ENCODE measurements around the gene CDH2. TPM values are rescaled to one million over a fixed set of nuclear protein-coding genes. Genes with fewer than 3 reads are reported as not detected.

The CDH2 gene
- total RNA-seq, 2 donors from 2014 or later, result 110 to 178 TPM

DNA sequence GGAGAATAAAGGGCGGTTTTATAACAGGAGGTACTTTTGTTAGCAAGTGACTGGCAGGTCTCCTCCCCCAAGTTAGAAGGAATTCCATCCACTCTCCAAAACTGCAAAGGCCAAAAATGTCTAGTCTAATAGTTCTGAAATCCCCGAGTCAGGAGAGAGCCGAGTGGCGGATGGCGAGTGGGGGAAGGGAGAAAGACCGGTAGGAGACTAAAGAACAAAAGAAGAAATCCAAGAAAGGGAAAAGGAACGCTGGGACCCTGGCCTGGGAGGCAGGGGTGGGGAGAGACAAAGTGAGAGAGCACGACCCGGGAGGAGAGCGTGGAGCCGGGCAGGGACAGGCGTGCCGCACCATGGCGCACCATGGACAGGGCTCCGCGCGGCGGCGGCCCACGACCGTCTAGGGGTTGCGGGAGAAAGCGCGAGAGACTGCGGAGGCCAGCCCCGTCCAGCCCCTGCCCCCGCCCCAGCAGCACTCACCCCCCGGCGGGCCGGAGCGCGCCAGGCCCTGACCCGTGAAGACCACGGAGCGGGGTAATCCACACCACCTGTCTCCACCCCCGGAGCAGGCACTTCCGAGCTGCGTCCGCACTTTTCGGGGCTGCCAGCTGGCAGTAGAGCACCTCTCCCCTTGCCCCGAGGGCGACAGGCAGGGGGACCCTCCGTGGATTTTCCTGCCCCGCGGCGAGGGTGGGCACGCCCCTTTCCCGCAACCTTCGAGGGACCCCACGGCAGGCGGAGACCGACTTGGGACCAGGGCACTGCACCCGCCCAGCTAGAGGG, 1.6 kb downstream of the CDH2 start:
- intact Hi-C loops (cut with DNase I), result loop anchor here (5.0 to 10.0 kb wide), 2 partner anchors 51 to 63 kb away; no protein-coding TSS in a partner anchor
- ATAC-seq, result peak; percentile 63 to 67
- peak; percentile 42 for DNase-seq

GRCh38 chr18:28174181-28174905, 2.6 kb downstream of the CDH2 start:
- no peak for ATAC-seq
- intact Hi-C loops (cut with DNase I), result loop anchor here in 1 of 2 donors (10.0 kb wide), 1 partner anchor 50 kb away; no protein-coding TSS in a partner anchor
- DNase-seq, result no peak

- no peak for DNase-seq
- ATAC-seq, result no peak
- intact Hi-C loops (cut with DNase I), result loop anchor here in 1 of 2 donors (10.0 kb wide), 1 partner anchor 47 kb away; no protein-coding TSS in a partner anchor
These were observed 5.1 kb downstream of the CDH2 start for GRCh38 chr18:28171837-28172236.

- ATAC-seq (no peak), DNase-seq (no peak)
- intact Hi-C loops (cut with DNase I), result no loop called here
These were observed 8.2 kb downstream of the CDH2 start for GRCh38 chr18:28168725-28169124.

- intact Hi-C loops (cut with DNase I), result no loop called here
- DNase-seq (no peak), ATAC-seq (no peak)
These were observed 9.0 kb downstream of the CDH2 start for GRCh38 chr18:28167835-28168349.

GRCh38 chr18:28164771-28165483, 12.0 kb downstream of the CDH2 start:
- intact Hi-C loops (cut with DNase I), result no loop called here
- no peak for DNase-seq
- ATAC-seq, result no peak

DNA sequence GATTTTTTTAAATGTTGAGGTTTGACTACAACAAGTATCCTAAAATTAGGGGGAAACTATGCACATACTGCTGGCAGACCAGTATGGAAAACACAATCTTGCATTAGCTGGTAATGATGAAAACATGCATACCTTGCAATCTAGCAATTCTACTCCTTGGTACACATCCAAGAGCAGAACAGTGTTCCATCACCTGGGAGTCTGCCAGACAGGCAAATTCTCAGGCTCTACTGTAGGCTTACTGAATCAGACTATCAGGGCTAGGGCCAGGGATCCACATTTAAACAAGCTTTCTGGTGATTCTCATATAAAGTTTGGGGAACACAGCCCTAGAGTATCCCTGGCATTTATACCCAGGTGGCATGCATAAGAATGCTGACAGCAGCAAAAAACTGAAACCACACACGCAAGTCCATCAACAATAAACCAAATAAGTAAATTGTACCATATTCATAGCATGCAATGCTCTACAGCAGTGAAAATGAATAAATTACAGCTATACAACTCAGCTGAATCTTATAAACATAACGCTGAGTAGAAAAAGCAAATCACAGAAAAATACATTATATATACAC, 13.6 kb downstream of the CDH2 start:
- DNase-seq (no peak), ATAC-seq (peak in 1 of 2 donors; percentile 72)
- intact Hi-C loops (cut with DNase I), result no loop called here

GRCh38 chr18:28161608-28162599, 15.0 kb downstream of the CDH2 start:
- intact Hi-C loops (cut with DNase I), result no loop called here
- DNase-seq (no peak), ATAC-seq (peak in 1 of 2 donors; percentile 49)

- intact Hi-C loops (cut with DNase I), result loop anchor here in 1 of 2 donors (10.0 kb wide), 1 partner anchor 144 kb away; no protein-coding TSS in a partner anchor
- ATAC-seq, result peak in 1 of 2 donors; percentile 24
- no peak for DNase-seq
These were observed 17.9 kb downstream of the CDH2 start for GRCh38 chr18:28159055-28159454.

DNA sequence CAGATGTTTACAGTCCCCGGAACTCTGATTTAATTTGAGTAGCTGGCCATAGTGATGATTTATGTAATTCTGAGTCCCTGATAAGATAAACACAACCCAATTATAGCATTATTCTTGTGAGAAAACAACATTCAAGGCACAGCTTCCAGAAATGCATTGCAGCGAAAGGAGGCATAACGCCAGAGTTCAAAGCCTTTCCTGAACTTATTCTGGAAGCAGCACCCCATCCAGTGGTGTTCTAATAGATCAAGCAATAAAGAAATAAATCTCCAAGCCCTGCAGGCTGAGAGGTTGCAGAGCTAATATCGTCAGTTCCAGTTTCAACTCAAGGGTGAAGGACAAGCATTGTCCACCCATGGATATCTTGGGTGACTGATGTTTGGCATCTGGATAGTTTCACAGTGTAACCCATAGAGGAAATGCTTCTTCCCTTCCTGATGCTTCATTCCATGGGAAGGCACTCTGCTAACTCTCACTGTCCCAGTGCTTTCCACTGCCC, 18.8 kb downstream of the CDH2 start:
- intact Hi-C loops (cut with DNase I), result loop anchor here in 1 of 2 donors (10.0 kb wide), 1 partner anchor 143 kb away; no protein-coding TSS in a partner anchor
- DNase-seq (no peak), ATAC-seq (peak; percentile 12 to 55)

DNA sequence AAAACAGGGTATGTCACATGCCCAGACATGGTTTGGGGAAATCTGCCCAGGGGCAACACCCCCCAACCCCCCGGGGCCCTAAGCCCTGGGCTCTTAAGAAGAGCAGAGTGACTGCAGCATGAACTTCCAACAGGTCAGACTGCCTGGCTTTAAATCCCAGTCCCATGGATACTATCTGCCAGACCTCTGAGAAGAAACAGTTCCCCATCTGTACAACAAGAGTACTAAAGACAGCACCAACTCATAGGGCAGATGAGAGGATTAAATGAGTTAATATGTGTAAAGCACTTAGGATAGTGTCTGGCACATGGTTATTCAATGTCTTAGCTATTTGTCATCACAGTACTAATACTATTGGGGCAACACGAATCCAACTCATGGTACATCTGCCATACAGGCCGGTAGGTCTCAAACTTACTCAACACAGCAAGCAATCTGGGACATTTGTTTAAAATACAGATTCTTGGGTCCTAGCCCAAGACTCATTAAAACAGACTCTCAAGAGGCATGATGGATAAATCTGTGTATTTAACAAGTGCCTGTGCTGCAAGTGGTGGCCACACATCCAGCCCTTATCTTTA, 23.4 kb downstream of the CDH2 start:
- intact Hi-C loops (cut with DNase I), result loop anchor here in 1 of 2 donors (10.0 kb wide), 1 partner anchor 139 kb away; no protein-coding TSS in a partner anchor
- DNase-seq, result no peak
- ATAC-seq, result peak in 1 of 2 donors; percentile 18

DNA sequence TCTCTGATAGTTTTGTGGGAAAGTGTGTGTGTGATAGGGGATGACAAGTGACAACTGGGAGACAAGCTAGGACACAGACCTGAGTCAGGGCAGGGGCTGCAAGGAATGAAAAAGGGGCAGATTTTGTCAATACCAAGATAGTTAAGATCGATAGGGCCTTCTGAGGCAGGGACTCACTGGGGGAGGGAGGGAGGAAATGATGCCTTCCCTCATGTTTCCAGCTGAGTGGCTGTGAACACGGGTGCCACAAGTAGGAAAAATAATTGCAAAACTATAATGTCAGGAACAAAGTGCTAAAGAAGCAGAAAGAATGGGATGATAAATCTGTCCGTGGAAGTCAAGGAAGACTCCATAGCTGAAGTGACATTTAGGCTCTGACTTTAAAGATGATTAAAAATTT, 24.2 kb downstream of the CDH2 start:
- intact Hi-C loops (cut with DNase I), result loop anchor here in 1 of 2 donors (10.0 kb wide), 1 partner anchor 138 kb away; no protein-coding TSS in a partner anchor

GRCh38 chr18:28152354-28152753, 24.6 kb downstream of the CDH2 start:
- ATAC-seq, result peak in 1 of 2 donors; percentile 43
- no peak for DNase-seq
- intact Hi-C loops (cut with DNase I), result loop anchor here in 1 of 2 donors (10.0 kb wide), 1 partner anchor 138 kb away; no protein-coding TSS in a partner anchor

More for the DNA sequence above, 24.2 kb downstream of the CDH2 start:
- ATAC-seq (no peak), DNase-seq (no peak)

DNA sequence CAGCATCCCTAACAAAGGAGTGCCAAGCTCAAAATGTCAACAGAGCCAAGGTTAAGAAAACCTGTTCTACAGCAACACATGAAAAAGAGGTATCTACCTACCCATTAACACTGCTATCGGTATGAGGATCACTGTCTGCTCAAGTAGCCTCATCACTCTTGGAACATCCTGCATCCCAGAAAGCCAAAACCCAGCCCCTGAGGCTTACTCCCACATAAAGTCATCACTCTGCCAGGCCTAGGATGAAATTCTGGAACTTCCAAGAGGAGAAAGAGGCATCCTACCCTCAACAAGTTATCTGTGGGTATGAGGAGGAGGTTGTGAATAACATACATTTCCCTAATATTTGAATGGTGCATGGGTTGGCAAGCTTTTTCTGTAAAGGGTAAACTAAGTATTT, 25.5 kb downstream of the CDH2 start:
- intact Hi-C loops (cut with DNase I), result loop anchor here in 1 of 2 donors (10.0 kb wide), 1 partner anchor 137 kb away; no protein-coding TSS in a partner anchor
- ATAC-seq (peak in 1 of 2 donors; percentile 40), DNase-seq (no peak)

DNA sequence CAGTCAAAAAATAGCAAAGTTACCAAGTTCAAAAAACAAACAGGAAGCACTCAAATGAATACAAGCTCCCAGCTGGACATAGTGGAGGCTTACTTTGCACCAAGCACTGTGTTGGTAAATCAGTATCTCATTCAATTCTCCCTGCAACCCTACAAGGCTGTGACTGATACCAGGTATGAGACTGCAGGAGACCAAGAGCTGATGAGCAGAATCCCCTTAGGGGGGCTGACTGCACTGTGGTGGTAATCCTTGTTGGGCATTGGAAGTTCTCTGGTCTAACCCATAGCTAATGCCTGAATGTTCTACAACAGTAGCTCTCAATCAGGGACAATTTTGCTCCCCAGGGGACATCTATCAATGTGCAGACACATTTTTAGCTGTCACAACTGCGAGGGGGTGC, 26.0 kb downstream of the CDH2 start:
- no peak for ATAC-seq

GRCh38 chr18:28149810-28150420, 27.0 kb downstream of the CDH2 start:
- ATAC-seq (peak in 1 of 2 donors; percentile 27), DNase-seq (no peak)
- intact Hi-C loops (cut with DNase I), result loop anchor here in 1 of 2 donors (10.0 kb wide), 1 partner anchor 135 kb away; no protein-coding TSS in a partner anchor

More for the DNA sequence above, 26.0 kb downstream of the CDH2 start:
- intact Hi-C loops (cut with DNase I), result loop anchor here in 1 of 2 donors (10.0 kb wide), 1 partner anchor 136 kb away; no protein-coding TSS in a partner anchor
- no peak for DNase-seq
